Peyer's patch (tissue), 4 donors: ENCODE measurements around the gene PNPO. TPM values are rescaled to one million over a fixed set of nuclear protein-coding genes. Genes with fewer than 3 reads are reported as not detected.

Experiments
- DNase-seq, 3 donors: peaks; one replicate each; pipeline ENCODE4 v3.0.0-alpha.2; 2017 to 2019
- H3K27ac ChIP-seq, 4 donors: fragments of 200-600 bp; sonication (generic); one replicate each; pipeline ENCODE4 v1.5.1; 2016 to 2019
- H3K27me3 ChIP-seq, 2 donors: fragments of 200-600 bp; sonication (generic); one replicate each; pipeline ENCODE4 v1.5.1; 2019
- H3K36me3 ChIP-seq, 3 donors: fragments of 200-600 bp; sonication (generic); one replicate each; pipeline ENCODE4 v1.5.1; 2016 to 2019
- H3K4me1 ChIP-seq, 4 donors: fragments of 200-600 bp; sonication (generic); one replicate each; pipeline ENCODE4 v1.5.1; 2016 to 2019
- H3K4me3 ChIP-seq, 4 donors: fragments of 200-600 bp; sonication (generic); 1 replicate in 3 of 4; 2 replicates in 1 of 4; pipeline ENCODE4 v1.5.1; 2016 to 2019; ENCODE audit warnings: mild to moderate bottlenecking in 1 of 4
- H3K9me3 ChIP-seq, 4 donors: fragments of 200-600 bp; sonication (generic); one replicate each; pipeline ENCODE4 v1.5.1; 2016 to 2019; ENCODE audit warnings: mild to moderate bottlenecking in 1 of 4
- POLR2A ChIP-seq, 2 donors: fragments of 450-650 bp; IDR thresholded peaks; one replicate each; pipeline ENCODE4 v1.5.1; 2017; ENCODE audit warnings: antibody characterized with exemption in 2 of 2, mild to moderate bottlenecking in 2 of 2, moderate library complexity in 2 of 2
- total RNA-seq, 4 donors: library from RNA; depleted of rRNA; stranded (reverse); fragments of >200 nt; gene quantifications; one replicate each; pipeline ENCODE4 v1.1.0, GENCODE V29; 2016
- TF ChIP-seq, protein P1 (sequence below), 6 experiments: fragments of 450-650 bp in 4 of 6; fragments of 200-600 bp in 2 of 6; sonication (generic) in 1 of 6; IDR thresholded peaks; one replicate each; pipeline ENCODE4 v1.5.1; 2017 to 2019; ENCODE audit warnings: antibody characterized with exemption in 6 of 6, mild to moderate bottlenecking in 3 of 6, moderate library complexity in 1 of 6

Gene PNPO
- total RNA-seq, 4 donors from 2014 or later = 23.9 to 103 (median 64.6) TPM

DNA sequence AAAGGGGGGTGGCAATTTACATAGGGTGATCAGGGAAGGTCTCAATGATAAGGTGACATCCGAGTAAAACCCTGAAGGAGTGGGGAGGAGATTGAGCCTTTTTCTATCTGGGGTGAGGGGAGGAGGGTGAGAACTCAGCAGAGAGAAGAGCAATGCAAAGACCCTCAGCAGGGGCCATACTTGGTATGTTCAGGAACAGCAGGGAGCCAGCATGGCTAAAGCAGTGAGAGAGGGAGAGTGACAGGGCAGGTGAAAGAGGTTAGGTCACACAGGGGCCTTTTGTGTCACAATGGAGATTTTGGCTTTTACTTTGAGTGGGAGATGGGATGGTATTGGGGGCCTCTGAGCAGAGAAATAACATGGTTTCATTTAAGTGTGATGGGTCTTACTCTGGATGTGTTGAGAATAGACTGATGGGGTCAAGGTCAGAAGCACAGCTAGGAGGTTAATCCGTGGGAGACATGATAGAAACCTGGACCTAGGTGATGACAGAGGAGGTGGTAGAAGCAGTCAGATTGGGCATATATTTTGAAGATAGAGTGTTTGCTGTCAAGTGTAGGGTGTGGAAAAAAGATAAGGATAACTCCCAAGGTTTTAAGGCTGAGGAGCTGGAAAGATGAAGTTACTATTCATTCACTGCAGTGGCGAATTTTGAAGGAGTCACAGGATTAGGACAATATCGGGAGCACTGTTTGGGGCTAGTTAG is 39.2 kb upstream of the PNPO start:
- no peaks in the 10 kb centered on the region for H3K36me3 ChIP-seq

DNA sequence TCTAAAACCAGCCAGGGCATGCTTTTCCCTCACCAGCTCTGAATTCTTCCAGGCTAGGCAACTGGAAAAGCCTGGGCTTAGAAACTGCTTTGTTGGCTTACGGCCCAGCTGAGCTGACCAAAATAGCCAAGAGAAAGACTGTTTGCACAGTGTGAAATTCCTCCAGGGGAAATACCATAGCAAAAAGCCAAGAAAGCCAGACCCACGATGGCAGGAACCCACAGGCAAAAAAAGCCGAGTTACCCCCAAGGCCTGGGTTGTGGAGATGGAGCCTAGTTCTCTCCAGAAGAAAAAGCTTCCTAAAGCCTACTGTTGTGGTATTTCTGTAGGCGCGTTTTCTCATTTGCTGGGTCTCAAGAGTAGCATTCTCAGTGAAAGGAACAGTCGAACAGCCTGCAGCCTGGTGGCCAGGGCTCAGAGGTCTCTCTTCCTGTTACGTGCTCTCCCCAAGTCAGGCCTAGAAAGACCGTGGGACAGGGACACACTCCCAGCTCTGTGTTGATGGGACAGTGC is 36.1 kb upstream of the PNPO start:
- Histone ChIP-seq H3K27me3 (no peaks in the 10 kb centered on the region), H3K4me1 (peaks cover 0 to 7% (median 0%) of the 10 kb centered on the region in 4 donors), H3K27ac (peak overlapping the region; percentile 19 to 70 (median 52)), H3K36me3 (no peaks in the 10 kb centered on the region), H3K4me3 (no peak overlapping the region), H3K9me3 (no peaks in the 10 kb centered on the region)
- no peak for DNase-seq
- TF ChIP-seq, protein P1, sequence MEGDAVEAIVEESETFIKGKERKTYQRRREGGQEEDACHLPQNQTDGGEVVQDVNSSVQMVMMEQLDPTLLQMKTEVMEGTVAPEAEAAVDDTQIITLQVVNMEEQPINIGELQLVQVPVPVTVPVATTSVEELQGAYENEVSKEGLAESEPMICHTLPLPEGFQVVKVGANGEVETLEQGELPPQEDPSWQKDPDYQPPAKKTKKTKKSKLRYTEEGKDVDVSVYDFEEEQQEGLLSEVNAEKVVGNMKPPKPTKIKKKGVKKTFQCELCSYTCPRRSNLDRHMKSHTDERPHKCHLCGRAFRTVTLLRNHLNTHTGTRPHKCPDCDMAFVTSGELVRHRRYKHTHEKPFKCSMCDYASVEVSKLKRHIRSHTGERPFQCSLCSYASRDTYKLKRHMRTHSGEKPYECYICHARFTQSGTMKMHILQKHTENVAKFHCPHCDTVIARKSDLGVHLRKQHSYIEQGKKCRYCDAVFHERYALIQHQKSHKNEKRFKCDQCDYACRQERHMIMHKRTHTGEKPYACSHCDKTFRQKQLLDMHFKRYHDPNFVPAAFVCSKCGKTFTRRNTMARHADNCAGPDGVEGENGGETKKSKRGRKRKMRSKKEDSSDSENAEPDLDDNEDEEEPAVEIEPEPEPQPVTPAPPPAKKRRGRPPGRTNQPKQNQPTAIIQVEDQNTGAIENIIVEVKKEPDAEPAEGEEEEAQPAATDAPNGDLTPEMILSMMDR (IDR thresholded peaks at IDR 0.05) = no peak
- TF ChIP-seq POLR2A (IDR thresholded peaks at IDR 0.05) = no peak

More for the DNA sequence above, 39.2 kb upstream of the PNPO start:
- Histone ChIP-seq H3K4me3 (no peak overlapping the region), H3K27me3 (no peaks in the 10 kb centered on the region), H3K9me3 (no peaks in the 10 kb centered on the region), H3K4me1 (peaks cover 0 to 13% (median 2%) of the 10 kb centered on the region in 4 donors), H3K27ac (no peak overlapping the region)
- no peak for DNase-seq
- TF ChIP-seq, protein P1 (IDR thresholded peaks at IDR 0.05) = no peak
- TF ChIP-seq POLR2A (IDR thresholded peaks at IDR 0.05) = no peak

DNA sequence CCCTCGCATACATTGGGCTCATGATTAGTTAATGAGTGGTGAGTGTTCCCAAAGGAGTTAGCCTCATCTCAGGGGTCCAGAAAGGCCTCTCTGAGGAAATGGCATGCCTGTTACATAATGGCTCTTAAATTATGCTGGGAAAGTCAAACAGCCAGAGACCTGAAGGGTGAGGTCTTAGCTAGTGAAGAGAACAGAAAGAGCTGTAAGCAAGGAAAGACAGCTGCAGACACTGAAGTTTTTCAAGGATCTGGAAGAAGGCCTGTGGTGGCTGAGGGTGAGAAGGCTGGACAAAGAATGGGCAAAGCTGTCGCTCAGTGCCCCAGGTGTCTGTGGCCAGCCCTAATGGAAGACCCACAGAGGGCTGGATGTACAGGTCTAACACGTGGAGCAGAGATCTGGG is 34.9 kb upstream of the PNPO start:
- Histone ChIP-seq H3K4me3 (no peak overlapping the region), H3K27ac (peak overlapping the region in 2 of 4 donors; percentile 67 to 70), H3K27me3 (no peaks in the 10 kb centered on the region), H3K9me3 (no peaks in the 10 kb centered on the region), H3K4me1 (peaks cover 0 to 7% (median 0%) of the 10 kb centered on the region in 4 donors), H3K36me3 (no peaks in the 10 kb centered on the region)
- TF ChIP-seq, protein P1 (IDR thresholded peaks at IDR 0.05) = no peak
- TF ChIP-seq POLR2A (IDR thresholded peaks at IDR 0.05) = no peak
- DNase-seq = no peak

DNA sequence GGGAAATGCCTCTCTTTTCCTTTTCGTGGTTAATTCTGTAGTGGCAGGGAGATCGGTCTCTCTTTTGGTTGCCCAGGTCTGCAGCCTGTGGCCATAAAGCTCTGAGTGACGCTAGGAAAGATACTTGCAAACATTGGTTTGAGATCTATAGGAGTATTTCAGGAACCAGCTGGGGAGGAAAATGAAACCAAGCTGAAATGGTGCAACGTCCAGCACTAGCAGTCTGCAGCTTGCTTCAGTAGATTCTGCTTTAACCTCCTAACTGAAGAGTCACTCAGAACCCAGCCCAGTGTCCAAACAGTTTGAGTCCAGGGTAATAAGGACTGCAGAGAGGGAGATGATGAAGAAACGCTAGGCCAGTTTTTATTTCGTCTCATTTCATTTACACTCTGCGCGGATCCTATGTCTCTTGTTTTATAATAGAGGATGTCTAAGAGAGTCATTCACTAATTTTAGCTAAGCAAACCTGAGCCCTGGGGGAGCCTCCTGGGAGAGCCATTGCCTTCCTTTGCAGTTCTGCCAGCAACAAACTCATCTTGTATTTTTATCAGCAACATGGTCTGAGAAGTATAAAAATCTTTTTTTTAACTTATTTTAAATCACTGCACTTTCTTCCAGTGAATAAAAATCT is 33.3 kb upstream of the PNPO start:
- Histone ChIP-seq H3K27ac (no peak overlapping the region), H3K4me3 (no peak overlapping the region), H3K9me3 (no peaks in the 10 kb centered on the region), H3K27me3 (no peaks in the 10 kb centered on the region), H3K36me3 (no peaks in the 10 kb centered on the region), H3K4me1 (peaks cover 0 to 7% (median 0%) of the 10 kb centered on the region in 4 donors)
- DNase-seq = no peak
- no peak for TF ChIP-seq POLR2A (IDR thresholded peaks at IDR 0.05)

DNA sequence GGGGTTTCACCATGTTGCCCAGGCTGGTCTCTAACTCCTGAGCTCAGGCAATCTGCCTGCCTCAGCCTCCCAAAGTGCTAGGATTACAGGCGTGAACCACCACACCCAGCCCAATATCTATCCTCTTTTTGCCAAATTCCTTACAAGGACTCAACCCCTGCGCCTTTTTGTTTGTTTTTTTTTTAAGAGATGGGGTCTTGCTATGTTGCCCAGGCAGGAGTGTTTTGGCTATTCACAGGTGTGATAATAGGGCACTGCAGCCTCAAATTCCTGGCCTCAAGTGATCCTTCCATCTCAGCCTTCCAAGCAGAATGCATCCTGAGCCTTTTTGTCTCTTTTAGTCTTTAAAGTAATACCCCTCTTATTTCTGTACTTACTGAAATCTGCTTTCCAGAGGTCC is 28.3 kb upstream of the PNPO start:
- no peaks in the 10 kb centered on the region for H3K27me3 ChIP-seq
- no peak overlapping the region for H3K4me3 ChIP-seq
- peaks cover 0 to 21% (median 0%) of the 10 kb centered on the region in 3 donors for H3K36me3 ChIP-seq
- TF ChIP-seq, protein P1 (IDR thresholded peaks at IDR 0.05) = no peak
- no peak for TF ChIP-seq POLR2A (IDR thresholded peaks at IDR 0.05)
- H3K27ac ChIP-seq = no peak overlapping the region
- H3K4me1 ChIP-seq = no peaks in the 10 kb centered on the region
- no peak for DNase-seq
- H3K9me3 ChIP-seq = no peaks in the 10 kb centered on the region

DNA sequence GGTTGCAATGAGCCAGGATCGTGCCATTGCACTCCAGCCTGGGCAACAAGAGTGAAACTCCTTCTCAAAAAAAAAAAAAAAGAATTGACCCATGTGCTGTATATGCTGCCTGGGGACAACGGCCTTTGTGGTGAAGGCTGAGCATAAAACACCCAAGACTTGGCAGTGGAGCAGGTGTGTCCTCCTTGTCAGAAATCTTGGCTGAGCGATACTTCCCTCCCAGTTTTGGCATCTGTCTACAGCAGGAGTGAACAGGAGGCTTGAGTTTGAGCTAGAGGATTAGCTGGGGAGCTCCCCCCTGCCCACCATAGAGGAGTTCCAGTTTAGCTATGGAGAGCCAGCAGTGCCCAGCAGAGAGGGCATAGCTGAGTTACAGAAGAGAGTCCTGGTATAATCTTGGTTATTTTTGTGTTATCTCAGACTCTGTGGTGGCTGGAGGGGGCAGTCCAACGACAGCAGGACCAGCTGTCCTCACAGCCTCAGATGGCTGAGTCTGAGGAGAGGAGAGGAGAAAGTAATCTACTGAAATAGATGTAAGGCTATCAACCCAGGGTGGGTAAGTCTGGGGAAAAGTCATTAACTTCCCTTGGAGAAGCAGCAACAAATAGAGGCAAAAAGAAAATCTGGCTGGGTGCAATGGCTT is 26.9 kb upstream of the PNPO start:
- no peaks in the 10 kb centered on the region for H3K4me1 ChIP-seq
- H3K9me3 ChIP-seq = no peaks in the 10 kb centered on the region
- H3K27me3 ChIP-seq = no peaks in the 10 kb centered on the region
- no peak overlapping the region for H3K27ac ChIP-seq
- H3K4me3 ChIP-seq = no peak overlapping the region
- TF ChIP-seq, protein P1 (IDR thresholded peaks at IDR 0.05) = no peak
- TF ChIP-seq POLR2A (IDR thresholded peaks at IDR 0.05) = no peak
- no peak for DNase-seq
- H3K36me3 ChIP-seq = peaks cover 0 to 21% (median 0%) of the 10 kb centered on the region in 3 donors
